ENCODE data around the gene FNBP1.

DNA sequence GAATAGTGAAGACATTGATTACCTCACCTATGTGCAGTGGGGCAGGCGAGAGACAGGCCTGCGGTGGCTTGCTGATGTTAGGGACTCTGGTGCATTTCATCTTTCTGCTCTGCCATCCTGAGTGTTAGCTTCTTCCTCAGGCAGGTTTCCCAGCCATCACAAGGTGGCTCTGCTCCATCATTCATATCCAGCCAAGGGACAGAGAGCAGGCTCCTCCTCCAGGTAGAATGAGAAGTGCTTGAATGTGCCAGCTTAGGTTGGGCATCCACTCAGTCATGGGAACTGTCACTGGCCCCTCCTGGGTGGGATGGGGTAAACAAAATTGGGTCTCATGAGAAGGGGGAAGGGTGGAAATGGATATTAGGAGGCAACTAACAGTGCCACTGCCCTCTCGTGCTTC, 35.6 kb upstream of the FNBP1 start:
- TF ChIP-seq, protein P1, sequence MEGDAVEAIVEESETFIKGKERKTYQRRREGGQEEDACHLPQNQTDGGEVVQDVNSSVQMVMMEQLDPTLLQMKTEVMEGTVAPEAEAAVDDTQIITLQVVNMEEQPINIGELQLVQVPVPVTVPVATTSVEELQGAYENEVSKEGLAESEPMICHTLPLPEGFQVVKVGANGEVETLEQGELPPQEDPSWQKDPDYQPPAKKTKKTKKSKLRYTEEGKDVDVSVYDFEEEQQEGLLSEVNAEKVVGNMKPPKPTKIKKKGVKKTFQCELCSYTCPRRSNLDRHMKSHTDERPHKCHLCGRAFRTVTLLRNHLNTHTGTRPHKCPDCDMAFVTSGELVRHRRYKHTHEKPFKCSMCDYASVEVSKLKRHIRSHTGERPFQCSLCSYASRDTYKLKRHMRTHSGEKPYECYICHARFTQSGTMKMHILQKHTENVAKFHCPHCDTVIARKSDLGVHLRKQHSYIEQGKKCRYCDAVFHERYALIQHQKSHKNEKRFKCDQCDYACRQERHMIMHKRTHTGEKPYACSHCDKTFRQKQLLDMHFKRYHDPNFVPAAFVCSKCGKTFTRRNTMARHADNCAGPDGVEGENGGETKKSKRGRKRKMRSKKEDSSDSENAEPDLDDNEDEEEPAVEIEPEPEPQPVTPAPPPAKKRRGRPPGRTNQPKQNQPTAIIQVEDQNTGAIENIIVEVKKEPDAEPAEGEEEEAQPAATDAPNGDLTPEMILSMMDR (IDR thresholded peaks at IDR 0.05), result no peak
- TF ChIP-seq POLR2A (IDR thresholded peaks at IDR 0.05) (no peak), EP300 (IDR thresholded peaks at IDR 0.05) (no peak), POLR2AphosphoS5 (IDR thresholded peaks at IDR 0.05) (no peak)

Measured in sigmoid colon (tissue), 4 donors.